Left ventricle myocardium inferior (tissue), 1 donor: ENCODE results near the gene ANKRD27. TPM values are rescaled to one million over a fixed set of nuclear protein-coding genes. Genes with fewer than 3 reads are reported as not detected.
"Not testable (repeated sequence)": the region's sequence is repeated elsewhere in the genome, so short reads cannot be mapped to it uniquely, and the experiment has no call there.

ENCODE experiments used
- DNase-seq: peaks from one replicate; pipeline ENCODE4 v3.0.0-alpha.2; 2020
- H3K27ac ChIP-seq: fragments of 200-600 bp; replicated peaks from 2 replicates; pipeline ENCODE4 v1.8.0; 2021
- H3K27me3 ChIP-seq: fragments of 200-600 bp; 2 replicates; pipeline ENCODE4 v1.8.0; 2021; ENCODE audit warnings: low read depth
- H3K36me3 ChIP-seq: fragments of 200-600 bp; 2 replicates; pipeline ENCODE4 v1.8.0; 2021
- H3K4me1 ChIP-seq: fragments of 200-600 bp; 2 replicates; pipeline ENCODE4 v1.8.0; 2021
- H3K4me3 ChIP-seq: fragments of 200-600 bp; 2 replicates; pipeline ENCODE4 v1.8.0; 2021; ENCODE audit warnings: mild to moderate bottlenecking, moderate library complexity
- H3K9me3 ChIP-seq: fragments of 200-600 bp; replicated peaks from 2 replicates; pipeline ENCODE4 v1.8.0; 2021
- CTCF ChIP-seq: fragments of 200-600 bp; IDR thresholded peaks from 2 replicates; pipeline ENCODE4 v1.8.0; 2021; ENCODE audit warnings: antibody characterized with exemption, mild to moderate bottlenecking, borderline replicate concordance
- intact Hi-C: fragments of 100-400 bp; cut with micrococcal nuclease; formaldehyde crosslinking; loops from one replicate; pipeline ENCODE4 v1.11.0; 2022
- total RNA-seq: library from RNA; stranded (reverse); fragmentation: NEBNext Ultra II Directional; extraction: Animal tissue kit (Norgen Biotek cat#: 25700); gene quantifications from one replicate; pipeline ENCODE4 v1.2.1, GENCODE V29; 2021
- donor health status: DM: no; HTN: yes; CAD: no; lungs with severe emphysema.

Gene ANKRD27
- total RNA-seq, 1 donor from 2014 or later: 18.0 TPM

GRCh38 chr19:32662186-32662585 is 12.8 kb downstream of the ANKRD27 start:
- DNase-seq: no peak
- TF ChIP-seq CTCF: no peak
- H3K27me3 ChIP-seq: no peaks in the 10 kb centered on the region
- H3K27ac ChIP-seq: no peak overlapping the region
- H3K4me1 ChIP-seq: peaks cover 28% of the 10 kb centered on the region
- H3K36me3 ChIP-seq: peaks cover 25% of the 10 kb centered on the region
- intact Hi-C loops: no loop called here
- H3K4me3 ChIP-seq: no peak overlapping the region
- no peaks in the 10 kb centered on the region for H3K9me3 ChIP-seq

GRCh38 chr19:32661318-32661717 is 13.7 kb downstream of the ANKRD27 start:
- Histone ChIP-seq H3K9me3 (no peaks in the 10 kb centered on the region), H3K4me1 (peaks cover 21% of the 10 kb centered on the region), H3K36me3 (peaks cover 26% of the 10 kb centered on the region), H3K4me3 (no peak overlapping the region), H3K27ac (no peak overlapping the region), H3K27me3 (no peaks in the 10 kb centered on the region)
- no peak for DNase-seq
- TF ChIP-seq CTCF: no peak
- intact Hi-C loops: no loop called here

GRCh38 chr19:32658527-32658926 is 16.5 kb downstream of the ANKRD27 start:
- Histone ChIP-seq H3K4me3 (no peak overlapping the region), H3K36me3 (peaks cover 47% of the 10 kb centered on the region), H3K27me3 (no peaks in the 10 kb centered on the region), H3K4me1 (peaks cover 11% of the 10 kb centered on the region), H3K9me3 (no peaks in the 10 kb centered on the region), H3K27ac (no peak overlapping the region)
- no peak for DNase-seq
- intact Hi-C loops: no loop called here
- no peak for TF ChIP-seq CTCF

- H3K4me3 ChIP-seq: no peak overlapping the region
- TF ChIP-seq CTCF: no peak
- intact Hi-C loops: no loop called here
- H3K27ac ChIP-seq: no peak overlapping the region
- no peak for DNase-seq
- peaks cover 48% of the 10 kb centered on the region for H3K36me3 ChIP-seq
- no peaks in the 10 kb centered on the region for H3K27me3 ChIP-seq
- no peaks in the 10 kb centered on the region for H3K9me3 ChIP-seq
- H3K4me1 ChIP-seq: peaks cover 15% of the 10 kb centered on the region
Observed at GRCh38 chr19:32658075-32658474, 16.9 kb downstream of the ANKRD27 start.

DNA sequence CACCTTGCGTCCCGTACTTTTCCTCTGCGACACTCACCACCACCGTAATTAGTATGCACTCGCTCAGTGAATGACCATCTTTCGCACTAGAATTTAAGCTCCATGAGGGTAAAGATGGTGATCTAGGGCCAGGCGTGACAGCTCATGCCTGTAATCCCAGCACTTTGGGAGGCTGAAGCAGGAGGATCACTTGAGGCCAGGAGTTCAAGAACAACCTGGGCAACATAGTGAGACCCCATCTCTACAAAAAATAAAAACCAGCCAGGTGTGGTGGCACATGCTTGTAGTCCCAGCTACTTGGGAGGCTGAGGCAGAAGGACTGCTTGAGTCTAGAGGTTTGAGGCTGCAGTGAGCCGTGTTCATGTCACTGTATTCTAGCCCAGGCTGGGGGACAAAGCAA is 18.6 kb downstream of the ANKRD27 start:
- H3K27ac ChIP-seq, intact Hi-C loops, H3K27me3 ChIP-seq, DNase-seq, H3K9me3 ChIP-seq, H3K4me3 ChIP-seq: not testable (repeated sequence)
- Histone ChIP-seq H3K4me1 (peaks cover 27% of the 10 kb centered on the region), H3K36me3 (peaks cover 52% of the 10 kb centered on the region)

DNA sequence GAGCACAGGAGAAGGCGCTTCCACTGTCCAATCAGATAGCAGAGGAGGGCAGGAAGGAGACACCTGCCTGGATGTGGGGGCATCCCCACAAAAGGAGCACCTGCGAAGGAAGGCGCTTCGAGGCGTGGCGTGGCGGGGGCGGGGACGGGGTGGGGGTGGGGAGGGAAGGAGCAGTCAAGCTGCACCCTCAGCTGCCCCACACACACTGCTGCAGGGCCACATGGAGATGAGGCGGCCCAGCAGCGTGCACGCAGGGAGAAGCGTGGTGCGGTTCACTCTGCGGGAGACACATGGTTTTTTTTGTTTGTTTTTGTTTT is 21.4 kb downstream of the ANKRD27 start:
- Histone ChIP-seq H3K27ac (peak overlapping the region; percentile 89), H3K4me3 (no peak overlapping the region), H3K9me3 (no peaks in the 10 kb centered on the region), H3K27me3 (no peaks in the 10 kb centered on the region), H3K36me3 (peaks cover 55% of the 10 kb centered on the region), H3K4me1 (peaks cover 35% of the 10 kb centered on the region)
- intact Hi-C loops: no loop called here
- DNase-seq: no peak
- no peak for TF ChIP-seq CTCF
